Measurements from ENCODE around the gene DLGAP1. TPM values are rescaled to one million over a fixed set of nuclear protein-coding genes. Genes with fewer than 3 reads are reported as not detected.

The DLGAP1 gene
- total and polyA plus RNA-seq, 10 of the 15 experiments (the other 5 are each of a cell fraction or from before 2014, with no cell fraction given): 0.23 to 27.6 (median 1.9) TPM

GRCh38 chr18:3916082-3916481 lies 539.0 kb downstream of the DLGAP1 start:
- no TSS peak for BruUV-seq (replicated peaks)
- DNase-seq (ENCODE audit: low read depth, low spot score): no peak
- in situ Hi-C loops (cut with MboI): no loop called here
- H3K9ac ChIP-seq (ENCODE audit: control insufficient read depth, insufficient read depth, low read length): no peak overlapping the region
- TF ChIP-seq CREB1 (IDR thresholded peaks at IDR 0.05; ENCODE audit: low read depth): no peak
- TF ChIP-seq RELB (IDR thresholded peaks at IDR 0.05; ENCODE audit: low read depth): no peak
- no peak for TF ChIP-seq POLR2A (IDR thresholded peaks at IDR 0.05; ENCODE audit: low read depth, low read length)
- TF ChIP-seq STAT1 (conservative IDR thresholded peaks at IDR 0.05): no peak
- TF ChIP-seq SMARCA5 (IDR thresholded peaks at IDR 0.05): no peak
- TF ChIP-seq SKIL (IDR thresholded peaks at IDR 0.05; ENCODE audit: low read depth, poor library complexity, severe bottlenecking): no peak
- TF ChIP-seq BRCA1 (IDR thresholded peaks at IDR 0.05; ENCODE audit: low read depth, low read length): no peak
- TF ChIP-seq ZNF24 (IDR thresholded peaks at IDR 0.05): no peak
- no peak for TF ChIP-seq LARP7 (IDR thresholded peaks at IDR 0.05)
- no peak for TF ChIP-seq MYC (IDR thresholded peaks at IDR 0.05; ENCODE audit: insufficient read depth, insufficient read length, insufficient replicate concordance, low read length, severe bottlenecking)
- TF ChIP-seq RELA (IDR thresholded peaks at IDR 0.05; ENCODE audit: borderline replicate concordance, partially characterized antibody): no peak
- TF ChIP-seq ATF7 (IDR thresholded peaks at IDR 0.05; ENCODE audit: low read depth): no peak
- no peak for TF ChIP-seq FOXK2 (IDR thresholded peaks at IDR 0.05)
- no peak for TF ChIP-seq HDGF (IDR thresholded peaks at IDR 0.05)
- no peak for TF ChIP-seq TAF1 (IDR thresholded peaks at IDR 0.05; ENCODE audit: borderline replicate concordance, low read depth, low read length)
- TF ChIP-seq IKZF2 (IDR thresholded peaks at IDR 0.05): no peak
- TF ChIP-seq SP1 (IDR thresholded peaks at IDR 0.05; ENCODE audit: low read depth, low read length): no peak
- TF ChIP-seq MTA3 (IDR thresholded peaks at IDR 0.05; ENCODE audit: borderline replicate concordance, low read length): no peak
- no peak for TF ChIP-seq GATAD2B (conservative IDR thresholded peaks at IDR 0.05; ENCODE audit: low read depth)
- TF ChIP-seq YBX1 (IDR thresholded peaks at IDR 0.05): no peak
- H4K20me1 ChIP-seq (ENCODE audit: control insufficient read depth, insufficient read depth): no peaks in the 10 kb centered on the region
- H3K27me3 ChIP-seq (replicated peaks in 1 of 2; ENCODE audit: control insufficient read depth in 2 of 2, insufficient read depth in 2 of 2, low read length in 1 of 2): no peaks in the 10 kb centered on the region
- no peaks in the 10 kb centered on the region for H3K9me3 ChIP-seq (replicated peaks; ENCODE audit: control insufficient read depth, insufficient read depth, low read length)
- SMC1A ChIA-PET (ENCODE audit: uncharacterized antibody, unreplicated experiment): interaction anchor here (1.2 to 2.6 kb wide), 7 partner anchors 10 to 100 kb away, joined by 4 to 17 read pairs (median 4); no protein-coding TSS in a partner anchor
- intact Hi-C loops (cut with micrococcal nuclease; ENCODE audit: unreplicated experiment): no loop called here
- H3K4me3 ChIP-seq: no peak overlapping the region
- CTCF ChIA-PET: interaction anchor here (0.9 to 1.8 kb wide), 5 partner anchors 22 to 1141 kb away, joined by 3 to 5 read pairs (median 3); no protein-coding TSS in a partner anchor
- H3K36me3 ChIP-seq (ENCODE audit: control insufficient read depth in 2 of 2, insufficient read depth in 2 of 2, low read length in 1 of 2): no peaks in the 10 kb centered on the region
- no peak overlapping the region for H3K27ac ChIP-seq (ENCODE audit: control insufficient read depth, insufficient read depth)
- no peak; the same call in 2 of the 3 replicates for ATAC-seq
- no peaks in the 10 kb centered on the region for H3K4me1 ChIP-seq (ENCODE audit: control insufficient read depth, insufficient read depth, low read length)
- 11% methylated on average over 7 of the region's 7 CpGs for WGBS (ENCODE audit: insufficient coverage, insufficient replicate concordance, low lambda C conversion rate, missing lambda C conversion rate)
- RAD21 ChIA-PET (ENCODE audit: unreplicated experiment): interaction anchor here (1.3 to 2.1 kb wide), 3 partner anchors 10 to 79 kb away, joined by 6 to 8 read pairs (median 7); no protein-coding TSS in a partner anchor
- POLR2A ChIA-PET: interaction anchor here (1.6 kb wide), 1 partner anchor 13 kb away, joined by 5 read pairs; no protein-coding TSS in a partner anchor
- FAIRE-seq: no peak
- no peaks in the 10 kb centered on the region for H3K79me2 ChIP-seq (ENCODE audit: control insufficient read depth, insufficient read depth, low read length)
- H3K4me2 ChIP-seq (ENCODE audit: control insufficient read depth, insufficient read depth): no peak overlapping the region
- no peak overlapping the region for H2AFZ ChIP-seq (ENCODE audit: control insufficient read depth, low read depth, low read length)
